ENCODE results near the gene SCART1. TPM values are rescaled to one million over a fixed set of nuclear protein-coding genes. Genes with fewer than 3 reads are reported as not detected.
"Not testable (repeated sequence)": the region's sequence is repeated elsewhere in the genome, so short reads cannot be mapped to it uniquely, and the experiment has no call there.

SCART1 gene
- total RNA-seq, 1 donor from 2014 or later, result 1.5 TPM

DNA sequence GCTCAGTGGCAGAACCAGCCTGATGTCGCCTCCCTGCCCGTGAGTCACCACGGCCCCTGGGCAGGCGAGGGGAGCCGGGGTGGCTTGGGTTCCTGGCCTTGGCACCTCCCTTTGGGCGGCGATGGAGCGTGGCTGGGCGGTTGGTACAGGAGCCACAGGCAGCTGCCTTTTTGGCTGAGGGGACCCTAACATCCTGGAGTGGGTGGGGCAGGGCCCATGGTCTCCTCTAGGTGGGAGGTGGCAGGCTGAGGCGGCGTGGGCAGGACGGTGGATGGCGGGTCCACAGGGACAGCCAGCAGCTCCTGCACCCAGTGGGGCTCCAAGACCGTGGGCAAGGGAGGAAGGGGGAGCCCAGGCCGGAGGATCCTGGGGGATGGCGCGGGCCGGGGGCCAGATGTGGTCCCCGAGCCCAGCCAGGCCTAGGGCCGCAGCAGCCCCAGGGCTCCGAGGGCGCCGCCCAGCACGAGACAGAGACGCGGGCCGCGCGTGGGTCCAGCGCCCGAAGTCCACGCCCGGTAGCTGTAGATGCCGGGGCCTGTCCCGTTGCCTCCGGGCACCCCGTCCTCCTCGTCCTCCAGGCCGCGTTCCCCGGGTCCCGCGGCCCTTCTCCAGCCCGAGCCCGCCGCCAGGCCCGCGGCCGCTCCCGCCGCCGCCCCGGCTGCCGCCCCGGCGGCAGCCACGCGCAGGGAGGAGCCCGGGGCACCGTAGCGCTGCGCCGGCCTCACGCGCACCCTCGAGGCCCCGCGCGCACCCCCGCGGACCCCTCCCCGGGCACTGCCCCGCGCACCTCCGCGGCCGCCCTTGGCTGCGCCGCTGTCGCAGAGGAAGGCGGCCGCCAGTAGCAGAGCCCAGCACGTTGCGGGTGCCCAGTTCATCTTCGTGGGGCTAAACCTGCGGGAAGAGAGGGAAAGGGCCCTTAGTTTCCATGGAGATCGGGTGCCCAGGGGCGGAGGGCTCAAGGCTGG is 30.7 kb upstream of the SCART1 start:
- TF ChIP-seq POLR2AphosphoS5 (IDR thresholded peaks at IDR 0.05; ENCODE audit: insufficient read depth in 1 of 2, low read depth in 1 of 2) (no peak), POLR2A (IDR thresholded peaks at IDR 0.05) (no peak), CTCF (IDR thresholded peaks at IDR 0.05) (no peak)
- H3K4me3 ChIP-seq, result peak overlapping the region in 1 of 2 donors; percentile 19
- peaks cover 0 to 4% of the 10 kb centered on the region in 2 donors for H3K36me3 ChIP-seq
- no peaks in the 10 kb centered on the region for H3K27me3 ChIP-seq
- intact Hi-C loops (cut with DNase I), result no loop called here
- no peak overlapping the region for H3K27ac ChIP-seq
- H3K9me3 ChIP-seq, result no peaks in the 10 kb centered on the region
- no peaks in the 10 kb centered on the region for H3K4me1 ChIP-seq
- no peak for DNase-seq (ENCODE audit: extremely low spot score in 2 of 2)

- DNase-seq (ENCODE audit: extremely low spot score in 2 of 2); H3K36me3 ChIP-seq; H3K4me3 ChIP-seq; H3K27me3 ChIP-seq; H3K27ac ChIP-seq; H3K9me3 ChIP-seq; H3K4me1 ChIP-seq; intact Hi-C loops (cut with DNase I): not testable (repeated sequence)
Observed at GRCh38 chr10:133424102-133424501, 29.6 kb upstream of the SCART1 start.

DNA sequence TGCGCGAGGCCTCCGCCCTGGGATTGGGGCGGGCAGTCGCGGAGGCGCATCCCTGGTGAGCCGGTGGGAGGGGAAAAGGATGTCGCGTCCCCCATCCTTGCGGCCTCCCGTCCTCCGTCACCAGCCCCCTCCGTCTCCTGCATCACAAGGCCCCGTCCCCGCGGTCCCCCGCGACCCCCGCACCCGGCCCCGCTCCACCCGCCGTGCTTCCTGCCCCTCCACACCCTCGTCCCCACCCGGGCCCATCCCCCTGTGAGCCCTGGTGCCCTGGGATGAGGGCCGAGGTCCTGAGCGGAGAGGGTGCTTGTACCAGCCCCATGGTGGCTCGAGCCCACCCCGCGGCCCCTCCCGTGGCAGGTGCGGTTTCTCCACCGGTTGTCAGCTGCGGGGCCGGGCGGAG is 29.1 kb upstream of the SCART1 start, which contains the start of gene SPRN:
Gene SPRN (minus strand): TSS at position 25 of the 400 bp plus-strand sequence. CDS start 944 bp downstream, outside the sequence.
- H3K27me3 ChIP-seq; H3K4me1 ChIP-seq; DNase-seq (ENCODE audit: extremely low spot score in 2 of 2); H3K4me3 ChIP-seq; H3K9me3 ChIP-seq; H3K36me3 ChIP-seq; intact Hi-C loops (cut with DNase I); H3K27ac ChIP-seq: not testable (repeated sequence)

DNA sequence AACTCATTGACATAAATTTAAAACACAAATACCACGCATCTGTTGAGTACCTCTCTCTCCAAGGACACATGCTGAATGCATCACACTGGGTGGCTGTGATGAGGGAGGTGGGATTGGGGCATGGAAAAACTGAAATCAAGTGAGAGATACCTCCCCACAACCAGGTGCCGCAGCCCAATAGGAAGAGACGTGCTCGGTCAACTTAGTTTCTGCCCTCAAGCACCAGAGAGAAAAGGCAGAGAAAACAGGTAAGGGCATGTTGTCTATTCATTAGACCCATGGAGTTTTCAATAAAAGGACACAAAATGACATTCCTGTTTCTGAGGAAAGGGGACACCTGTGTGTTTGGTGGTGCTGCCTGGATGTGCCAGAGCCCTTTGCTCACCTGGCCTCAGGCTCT is 24.2 kb upstream of the SCART1 start:
- H3K27me3 ChIP-seq; H3K27ac ChIP-seq; DNase-seq (ENCODE audit: extremely low spot score in 2 of 2); H3K9me3 ChIP-seq; H3K4me3 ChIP-seq; H3K36me3 ChIP-seq; H3K4me1 ChIP-seq; intact Hi-C loops (cut with DNase I): not testable (repeated sequence)

DNA sequence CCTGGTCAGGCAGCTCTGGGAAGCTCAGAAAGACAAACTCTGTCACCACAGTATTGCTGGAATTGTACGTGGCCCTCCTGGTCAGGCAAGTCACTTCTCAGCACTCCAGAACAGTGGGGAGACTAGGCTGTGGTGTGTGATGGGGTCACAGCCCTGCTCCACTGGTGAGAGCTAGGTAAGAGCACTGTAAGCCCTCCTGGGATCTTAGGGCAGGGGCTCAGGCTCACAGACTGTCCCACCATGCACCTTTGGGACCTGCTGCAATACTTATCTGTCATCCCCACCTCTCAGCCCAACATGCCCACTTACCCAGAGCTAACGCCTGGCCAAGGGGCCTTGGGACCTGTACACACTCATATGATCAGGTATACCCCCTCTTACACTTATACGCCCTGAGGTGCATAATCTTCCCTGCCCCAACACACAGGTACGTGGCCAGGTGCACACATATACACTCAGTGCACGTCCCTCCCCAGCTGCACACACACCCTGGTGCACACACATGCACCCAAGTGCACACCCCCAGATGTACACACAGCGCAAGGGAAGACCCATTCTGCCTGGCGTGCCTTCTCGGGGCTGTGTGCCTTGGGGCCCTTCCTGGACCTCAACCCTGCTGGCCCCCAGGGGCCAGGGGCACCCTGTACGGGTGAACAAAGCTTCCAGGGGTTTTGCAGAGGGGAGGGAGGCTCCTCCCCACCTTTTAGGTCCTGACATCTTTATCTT is 21.7 kb upstream of the SCART1 start:
- H3K4me3 ChIP-seq; H3K27ac ChIP-seq; H3K9me3 ChIP-seq; DNase-seq (ENCODE audit: extremely low spot score in 2 of 2); H3K36me3 ChIP-seq; H3K27me3 ChIP-seq; H3K4me1 ChIP-seq; intact Hi-C loops (cut with DNase I): not testable (repeated sequence)

GRCh38 chr10:133432789-133433188 is 21.0 kb upstream of the SCART1 start:
- intact Hi-C loops (cut with DNase I); H3K36me3 ChIP-seq; H3K4me3 ChIP-seq; H3K27me3 ChIP-seq; DNase-seq (ENCODE audit: extremely low spot score in 2 of 2); H3K9me3 ChIP-seq; H3K4me1 ChIP-seq; H3K27ac ChIP-seq: not testable (repeated sequence)

DNA sequence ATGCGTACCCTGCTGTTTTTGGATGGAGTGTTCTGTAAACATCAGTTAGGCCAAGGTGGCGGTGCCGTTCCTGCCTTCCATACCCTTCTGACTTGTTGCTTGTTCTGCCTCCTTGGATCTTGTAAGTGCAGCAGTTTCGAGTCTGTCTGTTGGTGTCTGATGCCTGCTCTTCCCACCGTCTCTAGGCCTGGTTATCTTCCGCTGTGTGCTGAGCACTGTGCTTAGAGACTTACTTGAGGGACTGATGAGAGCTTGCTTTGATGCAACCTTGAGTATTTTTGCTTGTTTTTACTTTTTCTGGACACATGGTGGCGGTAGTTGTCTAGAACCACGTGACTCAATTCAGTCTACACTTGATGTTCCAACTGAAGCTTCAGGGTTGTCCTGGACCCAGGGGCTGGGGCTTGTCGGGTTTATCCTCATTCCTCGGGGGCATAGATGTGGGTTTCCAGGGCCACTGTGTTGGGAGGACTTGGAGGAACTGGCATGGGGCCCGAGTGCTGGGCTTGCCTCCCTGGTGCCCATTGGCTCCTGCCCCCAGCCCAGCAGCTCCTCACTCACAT is 15.0 kb upstream of the SCART1 start:
- DNase-seq (ENCODE audit: extremely low spot score in 2 of 2), result peak in 1 of 2 donors; percentile 74
- H3K27ac ChIP-seq, result no peak overlapping the region
- intact Hi-C loops (cut with DNase I), result no loop called here
- TF ChIP-seq CTCF (IDR thresholded peaks at IDR 0.05), result no peak
- TF ChIP-seq POLR2AphosphoS5 (IDR thresholded peaks at IDR 0.05; ENCODE audit: insufficient read depth in 1 of 2, low read depth in 1 of 2), result no peak
- no peak for TF ChIP-seq POLR2A (IDR thresholded peaks at IDR 0.05)
- no peak overlapping the region for H3K4me3 ChIP-seq
- no peaks in the 10 kb centered on the region for H3K27me3 ChIP-seq
- no peaks in the 10 kb centered on the region for H3K4me1 ChIP-seq
- no peaks in the 10 kb centered on the region for H3K36me3 ChIP-seq
- H3K9me3 ChIP-seq, result no peaks in the 10 kb centered on the region

All from vagina (tissue), 2 donors.